Effector memory CD8-positive, alpha-beta T cell (primary cell): ENCODE measurements around the gene CCDC74B.
"Not testable (repeated sequence)": the region's sequence is repeated elsewhere in the genome, so short reads cannot be mapped to it uniquely, and the experiment has no call there.

Source experiments
- ATAC-seq: fragments of 150-1000 bp; cut with Tn5 transposase; replicated peaks from 2 replicates; pipeline ENCODE4 v1.10.0; 2021; ENCODE audit warnings: mild to moderate bottlenecking, moderate library complexity
- DNase-seq, 3 experiments: peaks; one replicate each; pipeline ENCODE4 v3.0.0; 2021
- H3K27ac Mint-ChIP-seq, 2 donors: one replicate each; pipeline ENCODE4 v1.8.0; 2022; ENCODE audit warnings: mild to moderate bottlenecking in 2 of 2, mixed read lengths in 2 of 2, moderate library complexity in 2 of 2
- H3K27me3 Mint-ChIP-seq, 2 donors: one replicate each; pipeline ENCODE4 v1.8.0; 2022; ENCODE audit warnings: mixed read lengths in 2 of 2
- H3K36me3 Mint-ChIP-seq: one replicate; pipeline ENCODE4 v1.8.0; 2022; ENCODE audit warnings: mild to moderate bottlenecking, moderate library complexity, mixed read lengths; ENCODE audit not compliant: insufficient read depth
- H3K4me1 Mint-ChIP-seq, 2 donors: one replicate each; pipeline ENCODE4 v1.8.0; 2022; ENCODE audit warnings: low read depth in 2 of 2, mixed read lengths in 2 of 2
- H3K4me3 Mint-ChIP-seq, 2 donors: one replicate each; pipeline ENCODE4 v1.8.0; 2022; ENCODE audit warnings: mild to moderate bottlenecking in 2 of 2, mixed read lengths in 2 of 2, moderate library complexity in 2 of 2
- H3K9me3 Mint-ChIP-seq, 2 donors: one replicate each; pipeline ENCODE4 v1.8.0; 2022; ENCODE audit warnings: mixed read lengths in 2 of 2

The CCDC74B gene

DNA sequence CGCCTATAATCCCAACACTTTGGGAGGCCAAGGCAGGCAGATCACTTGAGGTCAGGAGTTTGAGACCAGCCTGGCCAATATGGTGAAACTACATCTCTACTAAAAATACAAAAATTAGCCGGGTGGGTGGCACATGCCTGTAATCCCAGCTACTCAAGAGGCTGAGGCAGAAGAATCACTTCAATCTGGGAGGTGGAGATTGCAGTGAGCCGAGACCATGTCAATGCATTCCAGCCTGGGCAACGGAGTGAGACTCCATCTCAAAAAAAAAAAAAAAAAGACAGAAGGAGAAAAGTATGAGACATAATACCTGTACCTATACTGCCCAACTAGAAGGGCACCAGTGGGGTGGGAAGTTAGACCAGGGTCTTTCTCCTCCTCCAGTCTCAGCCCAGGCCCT lies 14.5 kb upstream of the CCDC74B start:
- H3K9me3 Mint-ChIP-seq, ATAC-seq, H3K4me3 Mint-ChIP-seq, H3K27me3 Mint-ChIP-seq, DNase-seq: not testable (repeated sequence)
- Mint-ChIP-seq H3K36me3 (peaks cover 53% of the 10 kb centered on the region), H3K27ac (peak overlapping the region in 1 of 2 donors; percentile 26), H3K4me1 (peaks cover 9 to 13% of the 10 kb centered on the region in 2 donors)

DNA sequence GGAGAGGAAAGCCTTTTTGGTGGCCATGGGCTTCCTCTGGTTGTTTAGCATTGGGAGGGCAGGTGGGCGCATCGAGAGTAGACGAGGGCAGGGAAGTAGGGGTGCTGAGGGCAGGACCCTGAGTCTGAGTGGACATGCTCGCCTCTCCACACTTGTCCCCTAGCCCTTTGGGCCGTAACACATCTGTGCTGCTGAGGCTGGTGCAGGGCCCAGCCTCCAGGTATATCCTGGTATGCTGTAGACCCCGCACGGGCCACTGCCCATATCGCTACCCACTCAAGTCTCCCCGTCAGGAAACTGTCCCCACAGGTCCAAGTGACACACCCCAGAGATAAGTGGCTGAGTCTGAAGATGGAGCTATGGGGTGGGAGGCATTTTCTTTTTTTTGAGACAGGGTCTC lies 13.7 kb upstream of the CCDC74B start:
- Mint-ChIP-seq H3K27ac (peak overlapping the region; percentile 57 to 58), H3K4me1 (peaks cover 9 to 13% of the 10 kb centered on the region in 2 donors), H3K4me3 (no peak overlapping the region), H3K9me3 (no peaks in the 10 kb centered on the region), H3K36me3 (peaks cover 52% of the 10 kb centered on the region), H3K27me3 (no peaks in the 10 kb centered on the region)
- no peak for ATAC-seq
- no peak for DNase-seq

DNA sequence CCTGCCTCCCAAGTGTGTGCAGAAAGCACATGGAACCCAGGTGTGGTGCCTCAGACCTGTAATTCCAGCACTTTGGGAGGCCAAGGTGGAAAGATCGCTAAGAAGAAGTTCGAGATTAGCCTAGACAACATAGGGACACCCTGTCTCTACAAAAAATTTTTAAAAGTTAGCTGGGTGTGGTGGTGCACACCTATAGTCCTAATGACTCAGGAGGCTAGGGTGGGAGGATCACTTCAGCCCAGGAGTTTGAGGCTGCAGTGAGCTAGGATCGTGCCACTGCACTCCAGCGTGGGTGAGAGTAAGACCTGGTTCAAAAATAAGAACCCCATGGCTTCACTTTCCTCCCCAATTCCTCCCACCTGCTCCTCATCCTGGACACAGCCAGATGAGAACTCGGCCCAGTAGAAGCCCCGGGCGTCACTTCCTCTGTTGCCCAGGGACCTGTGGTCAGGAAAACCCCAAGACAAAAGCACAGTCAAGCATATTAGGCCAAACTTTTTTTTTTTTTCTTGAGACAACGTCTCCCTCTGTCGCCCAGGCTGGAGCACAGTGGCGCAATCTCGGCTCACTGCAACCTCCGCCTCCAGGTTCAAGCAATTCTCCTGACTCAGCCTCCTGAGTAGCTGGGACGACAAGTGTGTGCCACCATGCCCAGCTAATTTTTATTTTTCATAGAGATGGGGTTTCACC lies 13.1 kb upstream of the CCDC74B start:
- H3K9me3 Mint-ChIP-seq, H3K4me3 Mint-ChIP-seq, H3K27me3 Mint-ChIP-seq, DNase-seq: not testable (repeated sequence)
- H3K4me1 Mint-ChIP-seq, result peaks cover 9 to 13% of the 10 kb centered on the region in 2 donors
- H3K36me3 Mint-ChIP-seq, result peaks cover 48% of the 10 kb centered on the region
- peak; percentile 55 for ATAC-seq
- H3K27ac Mint-ChIP-seq, result peak overlapping the region; percentile 57 to 58

DNA sequence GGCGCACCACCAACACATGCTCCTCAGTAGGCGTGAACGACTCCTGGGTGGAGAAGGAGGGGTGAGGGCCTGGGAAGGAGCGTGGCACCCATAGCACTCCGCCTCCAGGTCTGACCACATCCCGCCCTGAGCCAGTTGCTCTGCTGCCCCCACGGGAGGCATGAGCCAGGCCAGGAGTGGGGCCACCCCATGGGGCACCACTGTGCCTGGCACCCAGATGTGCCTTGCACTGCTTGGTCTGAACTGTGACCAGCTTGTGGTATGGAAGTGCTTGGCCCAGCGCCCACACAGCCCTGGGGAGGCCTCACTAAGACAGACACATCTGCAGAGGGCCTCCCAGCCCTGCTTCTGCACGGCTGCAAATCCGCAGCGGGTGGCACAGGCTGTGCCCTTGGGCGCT lies 12.4 kb upstream of the CCDC74B start:
- H3K4me3 Mint-ChIP-seq, DNase-seq, H3K27me3 Mint-ChIP-seq, H3K9me3 Mint-ChIP-seq: not testable (repeated sequence)
- peak; percentile 34 for ATAC-seq
- Mint-ChIP-seq H3K4me1 (peaks cover 9 to 13% of the 10 kb centered on the region in 2 donors), H3K36me3 (peaks cover 50% of the 10 kb centered on the region), H3K27ac (peak overlapping the region; percentile 57 to 58)

DNA sequence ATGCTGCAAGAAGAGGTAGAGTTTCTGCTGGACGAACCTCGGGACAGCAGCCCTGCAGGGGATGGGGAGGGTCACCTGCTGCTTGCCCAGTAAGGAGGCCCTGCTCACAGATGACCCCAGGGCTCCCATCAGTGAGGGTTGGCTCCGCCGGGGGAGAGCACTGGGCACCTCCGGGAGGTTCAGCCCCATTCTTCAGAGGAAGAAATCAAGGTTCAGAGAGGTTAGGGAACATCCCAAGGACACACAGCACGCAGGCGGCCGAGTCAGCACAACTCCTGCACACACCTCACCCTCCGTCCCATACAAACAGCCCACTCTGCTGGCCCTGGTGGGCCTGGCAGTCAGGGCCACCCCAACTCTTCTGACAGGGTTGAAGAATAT lies 11.7 kb upstream of the CCDC74B start:
- DNase-seq (no peak), ATAC-seq (no peak)
- H3K9me3 Mint-ChIP-seq, result no peaks in the 10 kb centered on the region
- H3K27ac Mint-ChIP-seq, result peak overlapping the region in 1 of 2 donors; percentile 78
- no peaks in the 10 kb centered on the region for H3K27me3 Mint-ChIP-seq
- peaks cover 53% of the 10 kb centered on the region for H3K36me3 Mint-ChIP-seq
- no peak overlapping the region for H3K4me3 Mint-ChIP-seq
- H3K4me1 Mint-ChIP-seq, result peaks cover 9 to 13% of the 10 kb centered on the region in 2 donors

DNA sequence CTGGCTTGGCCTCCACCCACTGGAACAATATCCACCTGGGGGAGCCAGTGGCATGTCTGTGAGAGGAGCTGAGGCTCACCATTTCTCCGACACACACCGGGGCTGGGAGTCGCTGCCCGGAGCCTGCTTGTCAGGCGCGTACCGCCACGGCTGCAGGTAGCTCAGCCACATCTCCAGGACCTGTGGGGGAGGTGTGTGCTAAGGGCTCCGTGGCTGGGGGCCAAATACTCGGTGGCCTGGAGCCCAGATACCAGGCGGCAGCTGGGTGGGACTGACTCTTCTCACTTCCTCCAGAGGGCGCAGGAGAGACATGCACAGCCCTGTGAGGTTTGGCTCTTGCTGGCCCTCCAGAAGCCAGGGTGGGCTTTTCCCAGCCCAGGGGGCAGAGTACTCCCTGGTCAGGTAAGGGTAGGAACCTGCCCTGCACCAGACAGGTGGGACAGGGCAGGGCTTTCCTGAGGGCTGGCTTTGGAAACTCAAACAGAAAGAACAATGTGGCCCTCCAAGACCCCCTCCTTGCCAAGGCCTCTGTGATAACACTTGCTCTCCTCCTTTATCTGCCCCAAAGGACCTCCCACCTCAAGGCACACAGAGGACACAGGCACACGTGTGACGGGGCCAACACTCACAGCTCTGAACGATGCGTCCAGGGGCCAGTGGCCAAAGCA lies 11.2 kb upstream of the CCDC74B start:
- H3K4me1 Mint-ChIP-seq, result peaks cover 9 to 11% of the 10 kb centered on the region in 2 donors
- peaks cover 52% of the 10 kb centered on the region for H3K36me3 Mint-ChIP-seq
- DNase-seq, H3K9me3 Mint-ChIP-seq, ATAC-seq, H3K4me3 Mint-ChIP-seq, H3K27me3 Mint-ChIP-seq: not testable (repeated sequence)
- H3K27ac Mint-ChIP-seq, result peak overlapping the region in 1 of 2 donors; percentile 78

DNA sequence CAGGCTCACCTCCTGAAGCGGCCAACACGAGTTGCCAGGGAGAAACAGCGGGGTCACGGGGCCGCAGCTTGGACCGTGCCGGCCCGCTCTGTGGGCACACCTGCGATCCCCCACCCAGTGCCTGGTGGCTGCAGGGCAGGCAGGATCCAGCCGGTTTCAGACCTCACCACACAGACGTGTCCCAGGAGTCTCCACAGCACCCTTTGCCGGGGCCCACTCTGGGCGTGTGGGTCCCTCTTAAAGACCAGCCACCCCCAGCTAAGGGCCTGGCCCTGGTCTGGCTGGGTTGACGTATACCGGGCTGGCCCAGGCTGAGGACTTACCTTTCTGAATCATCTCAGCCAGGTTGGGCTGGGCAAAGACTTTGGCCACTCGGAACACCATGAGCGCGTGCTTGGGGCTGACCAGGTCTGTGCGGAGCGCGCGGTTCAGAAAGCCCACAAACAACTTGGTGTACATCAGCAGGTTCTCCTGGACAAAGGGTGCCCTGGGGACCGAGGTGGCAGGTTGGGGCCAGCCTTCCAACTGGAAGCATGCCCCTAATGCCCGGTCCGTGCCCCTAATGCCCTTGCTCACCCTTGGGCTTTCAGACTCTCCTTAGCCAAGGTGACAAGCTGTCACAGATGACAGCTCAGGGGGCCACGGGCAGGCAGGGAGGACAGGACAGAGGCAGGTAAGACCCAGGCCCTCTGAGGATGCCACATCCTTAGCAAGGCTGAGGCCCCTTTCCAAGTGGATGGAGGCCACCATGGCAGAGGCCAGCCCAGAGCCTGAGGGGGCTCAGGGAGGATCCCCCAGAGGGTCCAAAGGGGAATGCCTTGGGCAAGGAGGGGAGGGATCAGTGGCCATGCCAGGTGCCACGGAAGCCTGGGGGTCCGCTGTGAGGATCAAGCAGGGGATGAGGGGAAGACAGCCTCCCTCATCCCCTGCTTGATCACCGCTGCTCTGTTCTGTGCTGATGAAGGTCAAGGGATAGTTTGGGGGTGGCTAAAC lies 10.2 kb upstream of the CCDC74B start:
- no peak for ATAC-seq
- H3K4me3 Mint-ChIP-seq, result no peak overlapping the region
- DNase-seq, result no peak
- no peaks in the 10 kb centered on the region for H3K9me3 Mint-ChIP-seq
- H3K27ac Mint-ChIP-seq, result peak overlapping the region in 1 of 2 donors; percentile 15
- peaks cover 6 to 9% of the 10 kb centered on the region in 2 donors for H3K4me1 Mint-ChIP-seq
- peaks cover 51% of the 10 kb centered on the region for H3K36me3 Mint-ChIP-seq
- H3K27me3 Mint-ChIP-seq, result no peaks in the 10 kb centered on the region

DNA sequence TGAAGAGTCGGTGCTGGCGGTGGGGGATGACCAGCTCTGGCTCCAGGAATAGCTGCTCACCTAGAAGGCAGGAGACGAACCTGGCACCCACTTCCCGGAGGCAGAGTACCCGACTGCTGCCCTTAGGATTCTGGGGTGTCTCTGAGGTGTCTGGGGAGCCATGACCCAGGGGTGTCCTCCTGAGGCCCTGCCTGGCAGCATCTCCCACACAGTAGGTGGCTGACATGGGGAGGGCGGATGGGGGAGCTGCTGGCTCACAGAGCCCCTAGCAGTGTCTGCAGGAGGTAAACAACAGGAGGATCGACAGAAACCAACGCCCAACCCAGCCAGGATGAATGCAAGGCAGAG lies 9.5 kb upstream of the CCDC74B start:
- H3K9me3 Mint-ChIP-seq, ATAC-seq, H3K4me1 Mint-ChIP-seq, DNase-seq, H3K27me3 Mint-ChIP-seq, H3K4me3 Mint-ChIP-seq: not testable (repeated sequence)
- Mint-ChIP-seq H3K36me3 (peaks cover 51% of the 10 kb centered on the region), H3K27ac (peak overlapping the region in 1 of 2 donors; percentile 23)

DNA sequence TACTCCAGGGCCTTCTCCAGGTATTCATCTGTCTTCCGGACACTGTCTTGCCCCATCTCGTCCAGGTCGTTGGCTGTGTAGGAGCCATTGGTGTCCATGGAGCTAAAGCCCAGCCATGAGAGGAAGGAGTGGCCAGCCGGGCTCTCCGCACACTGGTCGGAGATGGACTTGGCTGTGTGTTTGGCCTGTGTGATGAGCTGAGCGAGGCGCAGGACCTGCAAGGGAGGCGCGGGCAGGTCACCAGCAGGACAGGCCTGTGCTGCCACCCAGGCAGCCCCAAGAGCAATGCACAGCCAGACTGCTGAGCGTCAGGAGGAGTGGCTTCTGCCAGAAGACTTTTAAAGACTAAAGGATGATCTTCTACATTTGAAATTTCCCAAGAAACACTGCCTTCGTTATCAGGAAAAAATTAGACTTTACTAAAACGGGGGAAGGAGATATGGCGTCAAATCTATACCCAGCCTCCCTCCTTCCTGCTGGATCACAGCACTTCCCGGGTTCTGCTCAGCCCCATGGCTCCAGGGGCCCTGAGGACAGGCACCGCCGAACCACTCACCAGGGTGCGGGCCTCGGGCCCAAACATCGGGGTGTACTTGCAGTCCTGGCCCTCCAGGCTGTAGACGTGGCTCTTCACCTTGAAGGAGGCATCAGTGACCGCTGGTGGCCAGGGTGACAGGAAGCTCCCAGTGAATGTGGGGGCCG lies 9.0 kb upstream of the CCDC74B start:
- not testable (repeated sequence) for H3K27me3 Mint-ChIP-seq, ATAC-seq, DNase-seq, H3K9me3 Mint-ChIP-seq, H3K4me3 Mint-ChIP-seq, H3K4me1 Mint-ChIP-seq
- Mint-ChIP-seq H3K36me3 (peaks cover 49% of the 10 kb centered on the region), H3K27ac (peak overlapping the region in 1 of 2 donors; percentile 23)

DNA sequence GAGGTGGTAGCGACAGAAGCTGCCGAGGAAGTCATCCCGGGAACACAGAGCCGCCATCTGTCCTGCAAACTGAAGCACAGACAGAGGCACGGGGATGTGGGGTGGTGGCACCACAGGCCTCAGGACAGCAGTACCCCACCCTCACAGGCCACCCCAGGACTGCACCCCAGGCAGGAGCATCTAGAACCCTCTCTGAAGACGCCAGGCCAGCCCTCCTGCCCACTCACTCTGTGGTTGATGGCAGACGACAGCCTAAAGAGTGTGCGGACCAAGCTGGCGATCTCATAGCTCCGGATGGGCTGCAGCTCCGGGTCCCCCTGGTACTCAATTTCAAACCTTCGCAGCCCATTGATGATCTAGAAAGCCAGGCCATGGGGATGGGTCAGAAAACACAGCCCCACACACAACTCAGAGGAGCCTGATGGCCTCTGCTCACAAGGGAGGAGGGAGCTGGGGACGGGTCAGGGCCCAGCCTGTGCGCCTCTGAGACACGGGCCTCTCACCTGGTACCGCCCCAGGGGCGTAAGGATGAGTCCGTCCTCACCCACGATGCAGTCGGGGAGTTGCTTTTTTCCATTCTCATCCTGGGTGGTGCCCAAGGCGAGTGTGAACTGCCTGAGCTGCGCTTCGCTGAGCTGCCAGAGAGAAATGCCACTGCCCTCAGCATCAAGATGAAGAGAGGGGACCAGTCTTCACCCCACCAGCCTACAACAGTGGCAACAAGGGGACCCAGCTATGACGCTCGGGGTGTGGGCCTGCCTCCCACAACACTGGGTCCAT lies 8.1 kb upstream of the CCDC74B start:
- Mint-ChIP-seq H3K9me3 (no peaks in the 10 kb centered on the region), H3K4me1 (peaks cover 2 to 6% of the 10 kb centered on the region in 2 donors), H3K36me3 (peaks cover 43% of the 10 kb centered on the region), H3K27me3 (no peaks in the 10 kb centered on the region), H3K27ac (peak overlapping the region in 1 of 2 donors; percentile 55), H3K4me3 (no peak overlapping the region)
- DNase-seq, result no peak
- ATAC-seq, result no peak

DNA sequence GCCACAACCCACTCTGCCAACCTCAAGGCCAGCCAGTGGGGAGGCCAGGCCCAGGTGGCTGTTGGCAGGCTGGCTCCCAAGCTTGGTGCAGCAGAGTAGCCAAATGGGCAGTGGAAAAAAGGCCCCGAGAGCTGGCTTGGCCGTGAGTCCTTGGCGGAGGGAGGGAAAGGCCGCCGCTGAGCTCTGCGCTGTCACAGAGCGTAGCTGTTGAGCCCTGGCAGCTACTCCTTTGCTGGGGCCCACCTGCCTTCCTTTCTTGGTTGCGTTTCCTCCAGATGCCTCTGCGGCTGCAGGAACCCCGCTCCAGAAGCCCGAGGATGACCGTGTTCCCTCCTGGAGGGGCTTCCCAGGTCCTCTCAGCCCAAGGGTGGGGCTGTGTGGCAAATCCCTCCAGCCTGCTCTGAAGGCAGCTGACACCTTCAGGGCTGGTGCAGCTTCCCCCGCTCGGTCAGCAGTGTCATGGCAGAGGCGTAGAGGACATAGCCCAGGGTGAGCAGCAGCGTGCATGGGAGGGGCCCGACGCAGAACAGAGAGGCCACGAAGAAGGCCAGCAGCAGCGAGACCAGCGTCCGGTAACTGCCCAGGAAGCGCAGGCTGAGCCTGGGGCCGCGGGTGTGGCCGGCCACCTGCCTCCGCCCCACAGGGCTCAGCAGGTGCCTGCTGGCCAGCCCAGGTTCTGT lies 7.4 kb upstream of the CCDC74B start:
- not testable (repeated sequence) for H3K9me3 Mint-ChIP-seq

DNA sequence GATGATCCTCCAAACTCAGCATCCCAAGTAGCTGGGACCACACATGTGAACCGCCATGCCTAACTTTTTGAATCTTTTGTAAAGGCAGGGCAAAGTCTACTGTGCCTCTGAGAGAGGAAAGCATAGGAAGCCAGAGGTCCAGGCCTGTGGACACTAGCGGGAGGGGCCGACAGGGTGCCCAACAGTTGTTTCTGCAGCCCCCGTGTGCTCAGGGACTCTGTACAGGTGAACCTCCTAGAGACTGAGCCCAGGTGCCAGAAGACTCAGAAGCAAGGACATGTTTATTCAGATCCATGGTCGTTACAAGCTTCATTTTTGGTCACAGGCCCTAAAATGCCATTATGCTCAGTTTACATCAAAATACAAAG lies 6.2 kb upstream of the CCDC74B start:
- not testable (repeated sequence) for H3K4me3 Mint-ChIP-seq, H3K27me3 Mint-ChIP-seq, ATAC-seq, H3K9me3 Mint-ChIP-seq, H3K4me1 Mint-ChIP-seq, H3K27ac Mint-ChIP-seq, DNase-seq
- H3K36me3 Mint-ChIP-seq, result peaks cover 33% of the 10 kb centered on the region

More for the DNA sequence above, 7.4 kb upstream of the CCDC74B start:
- not testable (repeated sequence) for H3K4me3 Mint-ChIP-seq, ATAC-seq, H3K4me1 Mint-ChIP-seq, H3K27me3 Mint-ChIP-seq, DNase-seq, H3K27ac Mint-ChIP-seq
- H3K36me3 Mint-ChIP-seq, result peaks cover 39% of the 10 kb centered on the region
